B cell (primary cell): Measurements from ENCODE around the gene RTN4RL2.

Experiments
- CTCF ChIP-seq: fragments of 200-600 bp; IDR thresholded peaks from one replicate; pipeline ENCODE4 v1.8.0; 2022; ENCODE audit warnings: antibody characterized with exemption, mild to moderate bottlenecking
- EZH2 ChIP-seq: IDR thresholded peaks from 2 replicates; pipeline ENCODE4 v1.6.1; 2012; ENCODE audit warnings: borderline replicate concordance, low read depth, mild to moderate bottlenecking, moderate library complexity, low read length; ENCODE audit not compliant: insufficient read depth, poor library complexity, severe bottlenecking

DNA sequence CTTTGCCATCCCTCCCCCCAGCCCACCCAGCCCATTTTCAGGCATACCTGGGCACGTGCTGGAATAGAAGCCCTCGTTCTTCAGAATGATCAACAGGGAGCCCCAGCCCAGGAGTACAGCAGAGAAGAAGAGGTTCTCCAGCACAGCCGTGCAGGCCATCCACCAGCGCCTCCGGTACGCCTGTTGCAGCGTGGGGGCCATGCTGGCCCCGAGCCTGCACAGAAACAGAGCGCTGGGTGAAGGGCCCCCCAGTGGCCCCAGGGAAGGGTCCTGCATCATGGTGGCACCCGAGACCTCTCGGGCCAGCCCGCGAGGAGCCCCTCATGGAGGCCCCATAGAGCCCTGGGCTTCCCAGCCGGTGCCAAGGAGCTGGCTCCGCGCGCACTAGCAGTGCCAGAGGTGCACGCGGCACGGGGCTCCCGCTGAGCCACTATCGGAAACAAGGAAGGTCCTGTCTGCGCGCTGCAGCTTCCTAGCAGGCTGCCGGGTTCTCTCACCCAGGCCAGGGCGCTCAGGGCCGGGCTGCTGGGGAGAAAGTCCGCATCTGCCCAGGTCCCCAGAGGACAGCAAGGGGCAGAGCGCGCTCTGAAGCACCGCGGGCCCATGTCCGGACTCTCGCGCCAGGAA is 53.7 kb downstream of the RTN4RL2 start:
- TF ChIP-seq CTCF (no peak), EZH2 (no peak)
